GM19395 (cell line): ENCODE results near the gene NKAPD1.
A peak's percentile ranks its signal among the peaks of the same experiment; 100 is the strongest.
"Not testable (repeated sequence)": the region's sequence is repeated elsewhere in the genome, so short reads cannot be mapped to it uniquely, and the experiment has no call there.

Experiments
- ATAC-seq: cut with Tn5 transposase; IDR thresholded peaks from one replicate; pipeline ENCODE4 v1.9.1; 2021; ENCODE audit warnings: mild to moderate bottlenecking, moderate library complexity; ENCODE audit not compliant: unreplicated experiment

The NKAPD1 gene, protein sequence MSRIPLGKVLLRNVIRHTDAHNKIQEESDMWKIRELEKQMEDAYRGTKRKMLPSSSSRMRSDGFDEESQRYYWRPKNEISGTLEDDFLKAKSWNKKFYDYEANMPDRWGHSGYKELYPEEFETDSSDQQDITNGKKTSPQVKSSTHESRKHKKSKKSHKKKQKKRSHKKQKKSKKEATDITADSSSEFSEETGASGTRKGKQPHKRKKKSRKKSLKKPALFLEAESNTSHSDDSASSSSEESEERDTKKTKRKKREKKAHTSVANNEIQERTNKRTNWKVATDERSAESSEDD

DNA sequence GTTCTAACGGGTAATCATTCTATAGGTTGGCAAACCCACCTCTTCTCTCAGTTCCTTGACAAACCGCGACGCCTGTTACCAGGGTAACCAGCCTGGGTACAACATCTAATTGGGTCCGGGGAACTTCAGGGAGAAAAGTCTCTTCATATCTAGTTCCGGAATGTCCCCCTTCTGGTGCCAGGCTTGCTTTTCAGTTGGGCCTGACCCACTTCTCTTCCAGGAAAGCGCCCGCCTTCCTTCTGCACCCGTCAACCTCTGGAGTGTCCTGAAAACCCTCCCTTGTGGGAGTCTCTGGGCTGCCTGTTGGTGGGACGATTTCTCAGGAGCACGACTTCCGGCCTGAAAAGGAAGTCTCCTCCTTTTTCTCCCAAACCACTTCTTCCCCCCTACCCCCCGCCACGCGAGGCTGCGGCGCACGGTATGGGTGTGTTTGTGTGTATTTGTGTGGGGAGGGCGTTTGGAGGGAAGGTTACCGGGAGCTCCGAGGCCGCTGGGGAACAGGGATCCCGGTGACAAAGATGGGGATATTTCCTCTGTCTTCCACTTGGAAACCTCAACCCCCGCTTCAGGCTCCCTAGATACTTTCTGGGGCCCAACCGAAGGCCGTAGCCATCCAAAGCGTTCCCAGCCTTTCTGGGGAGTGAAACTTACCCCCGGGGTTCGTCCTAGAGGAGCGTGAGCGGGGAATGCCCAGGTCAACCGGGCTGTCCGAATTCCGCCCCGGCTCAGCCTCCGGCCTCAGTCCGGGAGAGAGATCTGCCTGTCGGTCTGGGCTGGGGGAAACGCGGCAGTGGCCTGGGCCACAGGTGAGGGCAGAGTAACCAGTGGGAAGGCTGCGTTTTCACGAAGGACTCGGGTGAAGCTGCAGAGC lies at the start of gene NKAPD1, which contains the start of gene PIH1D2:
TSS of gene NKAPD1 (plus strand) at position 359 of the 871 bp plus-strand sequence. CDS start 1,276 bp downstream, outside the sequence.
TSS of gene PIH1D2 (minus strand) at position 77 of the 871 bp plus-strand sequence. CDS start 843 bp downstream, outside the sequence.
- peak; percentile 93 for ATAC-seq

DNA sequence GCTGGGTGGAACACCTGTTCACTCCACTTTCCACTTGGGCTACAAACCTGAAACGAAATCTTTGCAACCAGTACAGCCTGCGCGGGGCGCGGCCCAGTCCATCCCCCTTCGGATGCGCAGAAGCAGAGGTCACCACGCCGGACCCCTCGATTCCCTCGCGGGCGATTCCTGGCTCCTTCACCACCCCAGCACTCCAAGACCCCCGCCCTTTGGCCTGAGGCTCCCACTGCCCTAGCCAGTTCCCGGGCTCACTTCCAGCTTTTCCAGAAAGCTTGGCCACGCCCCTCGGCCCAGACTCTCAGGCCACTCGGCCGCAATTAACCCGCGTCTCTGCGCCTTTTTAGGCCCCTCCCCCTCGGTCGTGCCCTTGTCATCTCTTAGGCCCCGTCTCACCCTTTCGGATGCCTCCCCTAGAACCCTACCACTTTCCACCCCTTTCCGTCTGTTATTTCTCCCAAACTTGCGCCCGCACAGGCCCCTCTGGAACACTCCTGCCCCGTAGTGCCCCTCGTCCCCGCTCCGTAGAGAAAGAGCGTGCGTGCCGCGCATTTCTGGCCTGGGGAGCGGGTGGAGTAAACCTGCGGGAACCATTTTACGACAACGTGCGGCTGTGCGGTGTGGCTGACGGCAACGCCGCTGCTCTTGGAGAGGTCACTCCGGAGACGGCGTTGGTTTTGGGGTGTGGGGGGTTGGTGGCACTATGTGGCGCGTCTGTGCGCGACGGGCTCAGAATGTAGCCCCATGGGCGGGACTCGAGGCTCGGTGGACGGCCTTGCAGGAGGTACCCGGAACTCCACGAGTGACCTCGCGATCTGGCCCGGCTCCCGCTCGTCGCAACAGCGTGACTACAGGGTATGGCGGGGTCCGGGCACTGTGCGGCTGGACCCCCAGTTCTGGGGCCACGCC lies 49.1 kb upstream of the NKAPD1 start, which contains the start of gene DLAT:
TSS of gene DLAT (plus strand) at position 636 of the 906 bp plus-strand sequence. CDS start at position 701, 65 bp downstream.
- peak; percentile 85 for ATAC-seq

DNA sequence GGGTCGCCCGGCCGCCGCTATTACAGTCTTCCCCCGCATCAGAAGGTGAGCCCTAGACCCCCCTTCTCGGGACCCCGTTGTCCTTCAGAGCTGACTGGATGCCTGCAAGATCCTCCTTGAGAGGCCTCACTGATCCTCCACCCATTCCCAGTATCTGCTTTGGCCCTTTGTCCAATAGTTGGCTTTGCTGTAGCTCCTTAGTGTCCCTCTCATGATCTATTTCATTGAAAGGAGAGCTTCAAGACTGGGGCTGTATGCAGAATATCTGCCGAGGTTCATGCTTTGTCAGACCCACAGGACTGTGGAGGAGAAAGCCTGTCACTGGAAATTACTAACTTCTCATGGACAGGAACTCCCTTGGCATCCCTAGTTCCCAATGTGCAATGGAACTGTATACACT lies 48.4 kb upstream of the NKAPD1 start:
- peak; percentile 12 for ATAC-seq

DNA sequence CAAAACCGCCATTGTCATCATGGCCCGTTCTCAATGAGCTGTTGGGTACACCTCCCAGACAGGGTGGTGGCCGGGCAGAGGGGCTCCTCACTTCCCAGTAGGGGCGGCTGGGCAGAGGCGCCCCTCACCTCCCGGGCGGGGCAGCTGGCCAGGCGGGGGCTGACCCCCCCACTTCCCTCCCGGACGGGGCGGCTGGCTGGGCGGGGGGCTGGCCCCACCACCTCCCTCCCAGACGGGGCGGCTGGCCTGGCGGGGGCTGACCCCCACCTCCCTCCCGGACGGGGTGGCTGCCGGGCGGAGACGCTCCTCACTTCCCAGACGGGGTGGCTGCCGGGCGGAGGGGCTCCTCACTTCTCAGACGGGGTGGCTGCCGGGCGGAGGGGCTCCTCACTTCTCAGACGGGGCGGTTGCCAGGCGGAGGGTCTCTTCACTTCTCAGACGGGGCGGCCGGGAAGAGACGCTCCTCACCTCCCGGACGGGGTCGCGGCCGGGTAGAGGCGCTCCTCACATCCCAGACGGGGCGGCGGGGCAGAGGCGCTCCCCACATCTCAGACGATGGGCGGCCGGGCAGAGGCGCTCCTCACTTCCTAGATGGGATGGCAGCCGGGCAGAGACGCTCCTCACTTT lies 47.2 kb upstream of the NKAPD1 start:
- ATAC-seq = not testable (repeated sequence)

DNA sequence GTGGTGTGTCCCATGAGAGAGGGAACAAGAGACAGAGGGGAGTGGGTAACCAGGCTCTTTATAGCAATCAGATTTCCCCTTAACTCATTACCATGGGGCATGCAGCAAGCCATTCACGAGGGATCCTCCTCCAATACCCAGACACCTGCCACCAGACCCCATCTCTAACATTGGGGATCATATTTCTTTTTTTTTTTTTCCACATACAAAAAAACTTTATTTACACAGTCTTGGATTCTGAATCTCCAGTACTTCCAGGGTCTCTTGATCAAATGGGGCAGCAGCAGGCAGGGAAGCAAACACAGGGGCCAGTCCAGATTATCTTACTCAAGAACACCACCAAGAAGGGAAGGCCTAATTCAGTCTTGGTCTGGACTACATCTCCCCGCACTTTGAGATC lies 44.6 kb upstream of the NKAPD1 start:
- ATAC-seq = no peak

DNA sequence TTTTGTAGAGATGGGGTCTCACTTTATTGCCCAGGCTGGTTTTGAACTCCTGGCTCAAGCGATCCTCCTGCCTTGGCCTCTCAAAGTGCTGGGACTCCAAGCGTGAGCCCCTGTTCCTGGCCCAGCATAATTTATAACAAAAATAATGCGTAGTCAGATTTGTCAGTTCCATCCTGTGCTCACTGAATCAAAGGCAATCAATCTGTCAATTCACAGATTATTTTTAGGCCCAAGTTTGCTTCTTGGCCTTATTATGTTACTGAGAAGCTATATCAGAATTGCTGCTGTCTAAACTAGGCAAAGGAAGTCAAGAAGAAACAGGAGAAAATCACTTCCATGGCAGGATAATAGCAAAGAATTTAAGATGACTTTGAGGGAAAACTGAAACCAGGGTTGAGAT lies 40.2 kb upstream of the NKAPD1 start:
- no peak for ATAC-seq

DNA sequence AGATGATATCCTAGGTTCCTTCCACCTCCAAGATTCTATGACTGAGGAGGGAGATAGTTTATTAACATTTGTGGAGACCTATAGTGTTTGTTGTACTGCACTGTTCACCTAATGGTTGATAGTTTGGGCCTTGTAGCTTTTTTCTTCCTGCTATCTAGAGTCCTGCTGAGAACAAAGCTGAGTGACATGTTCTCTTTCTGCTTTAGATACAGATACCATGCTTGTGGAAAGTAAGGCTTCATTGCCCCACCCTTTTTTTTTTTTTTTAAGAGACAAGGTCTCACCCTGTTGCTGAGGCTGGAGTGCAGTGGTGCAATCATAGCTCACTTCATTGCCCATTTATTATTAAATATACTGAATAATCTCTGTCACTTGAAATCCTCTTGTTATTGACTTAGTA lies 36.6 kb upstream of the NKAPD1 start:
- ATAC-seq = no peak

DNA sequence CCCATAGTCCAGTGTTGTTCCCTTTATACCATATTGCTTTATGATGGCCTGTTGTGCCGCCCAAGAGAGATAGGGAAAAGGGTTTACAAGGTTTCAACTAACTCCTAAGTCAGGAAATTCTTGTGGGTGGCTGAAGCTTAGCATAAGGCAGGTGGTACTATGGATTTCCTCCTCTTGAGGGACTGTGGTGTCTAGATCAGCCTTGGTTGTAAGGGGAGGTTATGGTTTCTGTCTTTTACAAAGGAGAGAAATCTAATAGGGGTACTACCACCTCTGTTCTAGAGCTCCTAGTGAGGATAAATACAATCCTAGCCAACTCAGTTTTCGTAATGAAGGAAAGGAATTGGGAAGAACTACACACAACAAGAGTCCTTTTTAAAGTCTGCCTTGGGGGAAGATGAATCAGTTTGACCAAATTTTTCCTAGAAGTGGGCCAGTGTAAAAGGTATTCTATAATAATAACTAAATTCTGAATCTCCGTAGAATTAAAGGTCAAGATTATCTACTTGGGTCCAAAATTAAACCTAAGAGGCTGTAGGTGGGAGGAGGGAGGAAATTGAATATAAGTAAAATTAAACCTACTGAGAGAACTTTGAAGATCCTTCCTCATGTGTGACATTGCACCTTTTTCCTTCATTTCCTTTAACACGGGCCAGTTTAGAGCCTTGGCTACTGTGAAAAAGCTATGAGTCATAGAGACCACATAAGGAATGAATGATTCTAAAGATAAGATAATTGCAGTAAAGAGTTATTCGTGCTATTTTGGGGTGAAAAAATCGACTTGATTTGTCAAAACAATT lies 31.7 kb upstream of the NKAPD1 start:
- ATAC-seq = no peak

DNA sequence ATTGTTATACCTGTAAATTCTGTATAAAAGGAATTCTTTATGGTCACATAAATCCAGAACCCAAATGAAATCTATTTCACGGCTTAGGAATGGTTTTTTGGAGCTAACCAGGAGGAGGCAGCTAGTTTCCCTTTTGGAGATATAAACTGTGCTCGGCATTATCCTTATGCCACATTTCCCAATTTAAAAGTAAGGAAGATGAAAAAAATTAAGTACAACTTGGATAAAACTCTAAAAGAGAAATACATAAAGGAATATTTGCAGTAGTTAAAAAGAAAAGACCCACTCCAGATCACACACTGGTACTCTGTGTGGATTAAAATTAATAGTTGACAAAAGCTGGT lies 31.2 kb upstream of the NKAPD1 start:
- no peak for ATAC-seq

DNA sequence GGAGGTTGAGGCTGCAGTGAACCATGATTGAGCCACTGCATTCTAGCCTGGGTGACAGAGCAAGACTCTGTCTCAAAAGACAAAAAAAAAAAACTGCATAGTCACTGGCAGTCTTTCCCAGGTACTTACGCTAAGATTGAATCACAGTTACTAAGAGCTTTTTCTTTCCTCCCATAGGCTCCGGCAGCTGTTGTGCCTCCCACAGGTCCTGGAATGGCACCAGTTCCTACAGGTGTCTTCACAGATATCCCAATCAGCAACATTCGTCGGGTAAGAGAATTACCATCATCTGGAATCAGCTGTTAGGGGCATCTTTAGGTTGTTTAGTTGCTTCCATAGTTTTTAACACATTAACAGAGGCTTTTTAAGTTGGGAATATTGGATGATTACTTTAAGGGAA lies 29.1 kb upstream of the NKAPD1 start:
- no peak for ATAC-seq

DNA sequence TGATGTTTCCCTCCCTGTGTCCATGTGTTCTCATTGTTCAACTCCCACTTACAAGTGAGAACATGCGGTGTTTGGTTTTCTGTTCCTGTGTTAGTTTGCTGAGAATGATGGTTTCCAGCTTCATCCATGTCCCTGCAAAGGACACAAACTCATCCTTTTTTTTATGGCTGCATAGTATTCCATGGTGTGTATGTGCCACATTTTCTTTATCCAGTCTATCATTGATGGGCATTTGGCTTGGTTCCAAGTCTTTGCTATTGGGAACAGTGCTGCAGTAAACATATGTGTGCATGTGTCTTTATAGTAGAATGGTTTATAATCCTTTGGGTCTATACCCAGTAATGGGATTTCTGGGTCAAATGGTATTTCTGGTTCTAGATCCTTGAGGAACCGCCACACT lies 27.5 kb upstream of the NKAPD1 start:
- ATAC-seq = not testable (repeated sequence)

DNA sequence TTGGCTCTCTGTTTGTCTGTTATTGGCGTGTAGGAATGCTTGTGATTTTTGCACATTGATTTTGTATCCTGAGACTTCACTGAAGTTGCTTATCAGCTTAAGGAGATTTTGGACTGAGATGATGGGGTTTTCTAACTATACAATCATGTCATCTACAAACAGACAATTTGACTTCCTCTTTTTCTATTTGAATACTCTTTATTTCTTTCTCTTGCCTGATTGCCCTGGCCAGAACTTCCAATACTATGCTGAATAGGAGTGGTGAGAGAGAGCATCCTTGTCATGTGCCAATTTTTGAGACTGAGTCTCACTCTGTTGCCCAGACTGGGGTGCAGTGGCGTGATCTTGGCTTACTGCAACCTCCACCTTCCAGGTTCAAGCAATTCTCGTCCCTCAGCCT lies 25.8 kb upstream of the NKAPD1 start:
- ATAC-seq = not testable (repeated sequence)

DNA sequence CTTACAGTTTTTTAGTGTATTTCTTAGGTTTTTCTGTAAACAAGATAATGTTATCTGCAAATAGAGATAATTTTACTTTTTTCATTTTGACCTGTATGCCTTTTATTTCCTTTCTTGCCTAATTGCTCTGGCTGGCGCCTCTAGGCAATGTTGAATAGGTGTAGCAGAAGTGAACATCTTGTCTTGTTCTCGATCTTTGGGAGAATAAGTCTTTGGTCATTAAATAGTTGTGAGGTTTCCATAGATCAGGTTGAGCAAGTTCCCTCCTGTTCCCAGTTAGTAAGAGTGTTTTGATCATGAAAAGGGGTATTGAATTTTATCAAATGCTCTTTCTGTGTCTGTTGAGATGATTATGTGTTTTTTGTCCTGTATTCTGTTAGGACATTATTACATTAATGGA lies 24.3 kb upstream of the NKAPD1 start:
- no peak for ATAC-seq

DNA sequence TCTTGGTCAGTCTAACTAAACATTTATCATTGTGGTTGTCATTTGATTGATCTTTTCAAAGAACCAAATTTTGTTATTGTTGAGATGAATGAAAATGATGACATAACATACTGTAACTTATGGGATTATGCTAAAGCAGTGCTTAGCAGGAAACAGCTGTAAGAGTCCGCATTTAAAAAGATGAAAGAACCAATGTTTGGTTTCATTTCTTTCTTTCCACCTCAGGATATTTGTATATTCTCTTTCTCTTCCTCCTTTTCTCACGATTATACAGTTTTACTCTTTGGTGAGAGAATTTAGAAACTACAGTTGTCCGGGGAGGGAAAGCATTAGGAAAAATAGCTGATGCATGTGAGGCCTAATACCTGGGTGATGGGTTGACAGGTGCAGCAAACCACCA lies 23.4 kb upstream of the NKAPD1 start:
- ATAC-seq = peak; percentile 81

DNA sequence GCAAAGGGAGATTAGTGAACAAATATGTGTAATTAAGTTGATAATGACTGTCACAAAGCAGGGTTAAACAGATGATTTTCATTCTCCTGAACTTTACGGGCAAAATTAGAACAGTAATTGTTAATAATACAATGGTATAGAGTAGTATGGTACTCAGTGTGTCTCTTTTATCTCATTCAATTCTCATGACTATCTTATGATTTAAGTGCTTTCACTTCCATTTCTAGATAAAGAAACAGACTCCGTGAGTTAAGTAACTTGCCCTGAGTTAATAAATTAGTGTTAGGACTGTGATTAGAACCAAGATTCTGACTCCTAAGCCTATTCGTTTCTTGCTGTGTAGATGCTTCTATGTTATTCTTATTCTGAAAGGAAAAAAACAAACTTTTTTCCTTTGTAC lies 22.3 kb upstream of the NKAPD1 start:
- no peak for ATAC-seq

DNA sequence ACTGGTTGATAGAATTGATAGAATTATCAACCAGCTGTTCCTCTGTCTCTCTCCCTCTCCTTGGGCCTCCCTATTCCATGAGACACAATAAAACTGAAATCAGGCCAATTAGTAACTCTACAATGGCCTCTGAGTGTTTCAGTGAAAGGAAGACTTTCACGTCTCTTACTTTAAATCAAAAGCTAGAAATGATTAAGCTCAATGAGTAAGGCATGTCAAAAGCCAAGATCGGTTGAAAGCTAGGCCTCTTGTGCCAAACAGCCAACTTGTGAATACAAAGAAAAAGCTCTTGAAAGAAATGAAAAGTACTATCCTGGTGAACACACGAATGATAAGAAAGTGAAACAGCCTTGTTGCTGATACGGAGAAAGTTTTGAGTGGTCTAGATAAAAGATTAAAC lies 16.9 kb upstream of the NKAPD1 start:
- ATAC-seq = no peak

DNA sequence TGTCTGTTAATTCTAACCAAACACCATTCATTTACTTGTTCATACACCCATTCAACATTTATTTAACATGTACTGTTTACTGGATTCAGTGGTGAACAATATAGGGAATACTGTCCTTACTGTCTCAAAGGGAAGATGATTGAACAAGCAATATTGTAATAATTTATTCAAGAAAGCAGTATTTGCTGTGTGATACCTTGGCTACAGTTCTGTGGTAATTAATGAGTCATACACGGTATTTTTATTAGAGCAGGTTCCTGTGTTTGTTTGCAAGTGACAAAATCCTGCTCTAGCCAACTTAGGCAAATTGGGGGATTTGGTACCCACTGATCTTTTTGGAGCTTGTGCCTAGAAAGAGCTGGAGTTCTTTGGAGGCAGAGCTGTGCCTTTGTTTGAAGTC lies 16.0 kb upstream of the NKAPD1 start:
- ATAC-seq = no peak

DNA sequence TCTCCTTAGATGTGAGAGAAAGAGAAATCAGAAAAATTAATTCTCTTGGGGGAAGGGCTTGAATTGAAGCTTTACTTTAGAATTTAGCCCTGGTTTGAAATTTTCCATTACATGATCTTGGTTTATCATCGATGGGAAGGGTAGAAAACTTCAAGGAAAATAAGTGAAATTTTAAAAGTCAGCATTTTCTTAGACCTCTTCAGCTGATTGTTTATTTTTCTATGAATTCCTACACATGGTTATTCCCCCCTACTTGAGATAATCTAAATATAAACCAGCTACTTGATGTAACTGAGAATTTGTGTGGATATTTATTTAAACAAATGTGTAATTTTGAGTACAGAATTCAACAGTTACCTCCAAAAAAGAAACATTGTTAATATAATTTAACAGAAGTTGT lies 11.2 kb upstream of the NKAPD1 start:
- no peak for ATAC-seq

DNA sequence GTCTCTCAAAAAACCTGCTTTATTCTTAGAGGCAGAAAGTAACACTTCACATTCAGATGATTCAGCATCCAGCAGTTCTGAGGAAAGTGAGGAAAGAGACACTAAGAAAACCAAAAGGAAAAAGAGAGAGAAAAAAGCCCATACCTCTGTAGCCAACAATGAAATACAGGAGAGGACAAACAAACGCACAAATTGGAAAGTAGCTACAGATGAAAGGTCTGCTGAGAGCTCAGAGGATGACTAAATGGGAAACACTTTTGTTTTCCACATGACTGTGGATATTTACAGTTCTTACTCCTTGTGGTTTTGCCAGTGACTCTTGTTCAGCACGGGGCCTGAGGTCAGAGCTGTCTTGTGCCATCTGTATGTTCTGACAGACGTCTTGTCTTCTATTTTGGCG lies 8.6 kb downstream of the NKAPD1 start:
- ATAC-seq = no peak
